WTC11 (cell line): ENCODE data around the gene CPT2. TPM values are rescaled to one million over a fixed set of nuclear protein-coding genes. Genes with fewer than 3 reads are reported as not detected.

Experiments used
- ATAC-seq: fragments of 200-7000 bp; cut with Tn5 transposase; 2 replicates; pipeline ENCODE4 v1.10.0; 2021; ENCODE audit warnings: mild to moderate bottlenecking, moderate library complexity
- CTCF ChIA-PET: fragments of 300-600 bp; sonication (Branson Sonifier 250); formaldehyde crosslinking; loops from one replicate; lab custom pipeline; 2021; ENCODE audit warnings: antibody characterized with exemption; lab: Charles Lee
- POLR2A ChIA-PET: fragments of 350-600 bp; sonication (Branson Sonifier 250); formaldehyde crosslinking; loops from one replicate; lab custom pipeline; 2021; ENCODE audit warnings: antibody characterized with exemption; lab: Charles Lee
- DNase-seq: peaks from one replicate; pipeline ENCODE4 v3.0.0; 2021; ENCODE audit warnings: low spot score
- H3K27ac Mint-ChIP-seq: 2 replicates; pipeline ENCODE4 v1.8.0; 2021; ENCODE audit warnings: mixed read lengths
- H3K27me3 Mint-ChIP-seq: 2 replicates; pipeline ENCODE4 v1.8.0; 2021; ENCODE audit warnings: low read depth, mild to moderate bottlenecking, moderate library complexity, mixed read lengths
- H3K36me3 Mint-ChIP-seq: 2 replicates; pipeline ENCODE4 v1.8.0; 2021; ENCODE audit warnings: mixed read lengths
- H3K4me1 Mint-ChIP-seq: 2 replicates; pipeline ENCODE4 v1.8.0; 2022; ENCODE audit warnings: mixed read lengths
- H3K4me3 Mint-ChIP-seq: 2 replicates; pipeline ENCODE4 v1.8.0; 2021; ENCODE audit warnings: mild to moderate bottlenecking, moderate library complexity, mixed read lengths
- H3K9me3 Mint-ChIP-seq: 2 replicates; pipeline ENCODE4 v1.8.0; 2021; ENCODE audit warnings: mixed read lengths
- ELF4 ChIP-seq: sonication (generic); formaldehyde crosslinking; IDR thresholded peaks from 2 replicates; pipeline ENCODE4 v1.8.1; 2022; ENCODE audit warnings: low read depth, mild to moderate bottlenecking, moderate library complexity, missing genetic modification reagents
- FOXJ3 ChIP-seq: sonication (generic); formaldehyde crosslinking; IDR thresholded peaks from 2 replicates; pipeline ENCODE4 v1.9.0; 2021; ENCODE audit warnings: missing genetic modification reagents, mild to moderate bottlenecking, borderline replicate concordance
- GTF2I ChIP-seq: fragments of 250-450 bp; sonication (Bioruptor Pico); conservative IDR thresholded peaks from 2 replicates; pipeline ENCODE4 v1.4.0; 2021; ENCODE audit warnings: mild to moderate bottlenecking
- IRF2 ChIP-seq: sonication (generic); formaldehyde crosslinking; IDR thresholded peaks from 2 replicates; pipeline ENCODE4 v1.8.0; 2022; ENCODE audit warnings: low read depth, missing genetic modification reagents, borderline replicate concordance
- MYBL2 ChIP-seq: sonication (generic); formaldehyde crosslinking; IDR thresholded peaks from 2 replicates; pipeline ENCODE4 v1.8.1; 2023; ENCODE audit warnings: mild to moderate bottlenecking, moderate library complexity, missing genetic modification reagents
- RORB ChIP-seq: fragments of 250-450 bp; sonication (Bioruptor Pico); IDR thresholded peaks from 2 replicates; pipeline ENCODE4 v1.9.0; 2021; ENCODE audit warnings: mild to moderate bottlenecking
- SMAD4 ChIP-seq: sonication (generic); formaldehyde crosslinking; IDR thresholded peaks from 2 replicates; pipeline ENCODE4 v1.8.0; 2022; ENCODE audit warnings: mild to moderate bottlenecking, missing genetic modification reagents
- TP53 ChIP-seq: sonication (generic); formaldehyde crosslinking; IDR thresholded peaks from 2 replicates; pipeline ENCODE4 v1.8.1; 2023; ENCODE audit warnings: mild to moderate bottlenecking, missing genetic modification reagents
- ZNF138 ChIP-seq: sonication (generic); formaldehyde crosslinking; conservative IDR thresholded peaks from 2 replicates; pipeline ENCODE4 v1.8.1; 2022; ENCODE audit warnings: mild to moderate bottlenecking, moderate library complexity, missing genetic modification reagents
- ZNF263 ChIP-seq: sonication (generic); formaldehyde crosslinking; IDR thresholded peaks from 2 replicates; pipeline ENCODE4 v1.8.1; 2022; ENCODE audit warnings: low read depth, mild to moderate bottlenecking, moderate library complexity, missing genetic modification reagents
- ZNF317 ChIP-seq: sonication (generic); formaldehyde crosslinking; IDR thresholded peaks from 2 replicates; pipeline ENCODE4 v1.8.1; 2023; ENCODE audit warnings: low read depth, mild to moderate bottlenecking, moderate library complexity, missing genetic modification reagents, borderline replicate concordance
- ZNF396 ChIP-seq: fragments of 250-450 bp; sonication (Bioruptor Pico); IDR thresholded peaks from 2 replicates; pipeline ENCODE4 v1.8.0; 2021; ENCODE audit warnings: mild to moderate bottlenecking, moderate library complexity, borderline replicate concordance
- total RNA-seq: library from RNA; stranded (reverse); gene quantifications from 3 replicates; pipeline ENCODE4 v1.2.3, GENCODE V29; 2021
- TF ChIP-seq, protein P1 (sequence below): sonication (generic); formaldehyde crosslinking; IDR thresholded peaks from 2 replicates; pipeline ENCODE4 v1.8.1; 2023; ENCODE audit warnings: mild to moderate bottlenecking, missing genetic modification reagents, borderline replicate concordance
- TF ChIP-seq, protein P2 (sequence below): fragments of 250-450 bp; sonication (Bioruptor Pico); IDR thresholded peaks from 2 replicates; pipeline ENCODE4 v1.9.0; 2021; ENCODE audit warnings: mild to moderate bottlenecking, borderline replicate concordance
- TF ChIP-seq, protein P3 (sequence below): fragments of 250-450 bp; sonication (Bioruptor Pico); IDR thresholded peaks from 2 replicates; pipeline ENCODE4 v2.1.2; 2022; ENCODE audit warnings: mild to moderate bottlenecking, moderate library complexity
- TF ChIP-seq, protein P4 (sequence below): sonication (generic); formaldehyde crosslinking; IDR thresholded peaks from 2 replicates; pipeline ENCODE4 v1.8.1; 2022; ENCODE audit warnings: missing genetic modification reagents, borderline replicate concordance
- TF ChIP-seq, protein P5 (sequence below): fragments of 250-450 bp; sonication (Bioruptor Pico); IDR thresholded peaks from 2 replicates; pipeline ENCODE4 v1.9.0; 2021; ENCODE audit warnings: mild to moderate bottlenecking
- TF ChIP-seq, protein P6 (sequence below): sonication (generic); formaldehyde crosslinking; conservative IDR thresholded peaks from 2 replicates; pipeline ENCODE4 v1.8.1; 2023; ENCODE audit warnings: mild to moderate bottlenecking, low read depth, missing genetic modification reagents, moderate library complexity
- TF ChIP-seq, protein P7 (sequence below): fragments of 250-450 bp; sonication (Bioruptor Pico); IDR thresholded peaks from 2 replicates; pipeline ENCODE4 v1.9.0; 2021; ENCODE audit warnings: moderate library complexity, mild to moderate bottlenecking, inconsistent platforms, borderline replicate concordance
- TF ChIP-seq, protein P8 (sequence below): sonication (generic); formaldehyde crosslinking; IDR thresholded peaks from 2 replicates; pipeline ENCODE4 v1.8.1; 2022; ENCODE audit warnings: mild to moderate bottlenecking, missing genetic modification reagents, moderate library complexity, borderline replicate concordance

Gene CPT2
- total RNA-seq, 1 experiment from 2014 or later, result 33.7 TPM

DNA sequence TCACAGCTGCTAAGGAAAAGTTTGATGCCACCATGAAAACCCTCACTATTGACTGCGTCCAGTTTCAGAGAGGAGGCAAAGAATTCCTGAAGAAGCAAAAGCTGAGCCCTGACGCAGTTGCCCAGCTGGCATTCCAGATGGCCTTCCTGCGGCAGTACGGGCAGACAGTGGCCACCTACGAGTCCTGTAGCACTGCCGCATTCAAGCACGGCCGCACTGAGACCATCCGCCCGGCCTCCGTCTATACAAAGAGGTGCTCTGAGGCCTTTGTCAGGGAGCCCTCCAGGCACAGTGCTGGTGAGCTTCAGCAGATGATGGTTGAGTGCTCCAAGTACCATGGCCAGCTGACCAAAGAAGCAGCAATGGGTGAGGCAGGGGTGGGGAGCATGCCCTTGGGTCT is 14.3 kb downstream of the CPT2 start (continued):
- TF ChIP-seq ZNF138 (CRISPR knock-in tag), result no peak
- no peak for TF ChIP-seq ELF4
- TF ChIP-seq, protein P1, sequence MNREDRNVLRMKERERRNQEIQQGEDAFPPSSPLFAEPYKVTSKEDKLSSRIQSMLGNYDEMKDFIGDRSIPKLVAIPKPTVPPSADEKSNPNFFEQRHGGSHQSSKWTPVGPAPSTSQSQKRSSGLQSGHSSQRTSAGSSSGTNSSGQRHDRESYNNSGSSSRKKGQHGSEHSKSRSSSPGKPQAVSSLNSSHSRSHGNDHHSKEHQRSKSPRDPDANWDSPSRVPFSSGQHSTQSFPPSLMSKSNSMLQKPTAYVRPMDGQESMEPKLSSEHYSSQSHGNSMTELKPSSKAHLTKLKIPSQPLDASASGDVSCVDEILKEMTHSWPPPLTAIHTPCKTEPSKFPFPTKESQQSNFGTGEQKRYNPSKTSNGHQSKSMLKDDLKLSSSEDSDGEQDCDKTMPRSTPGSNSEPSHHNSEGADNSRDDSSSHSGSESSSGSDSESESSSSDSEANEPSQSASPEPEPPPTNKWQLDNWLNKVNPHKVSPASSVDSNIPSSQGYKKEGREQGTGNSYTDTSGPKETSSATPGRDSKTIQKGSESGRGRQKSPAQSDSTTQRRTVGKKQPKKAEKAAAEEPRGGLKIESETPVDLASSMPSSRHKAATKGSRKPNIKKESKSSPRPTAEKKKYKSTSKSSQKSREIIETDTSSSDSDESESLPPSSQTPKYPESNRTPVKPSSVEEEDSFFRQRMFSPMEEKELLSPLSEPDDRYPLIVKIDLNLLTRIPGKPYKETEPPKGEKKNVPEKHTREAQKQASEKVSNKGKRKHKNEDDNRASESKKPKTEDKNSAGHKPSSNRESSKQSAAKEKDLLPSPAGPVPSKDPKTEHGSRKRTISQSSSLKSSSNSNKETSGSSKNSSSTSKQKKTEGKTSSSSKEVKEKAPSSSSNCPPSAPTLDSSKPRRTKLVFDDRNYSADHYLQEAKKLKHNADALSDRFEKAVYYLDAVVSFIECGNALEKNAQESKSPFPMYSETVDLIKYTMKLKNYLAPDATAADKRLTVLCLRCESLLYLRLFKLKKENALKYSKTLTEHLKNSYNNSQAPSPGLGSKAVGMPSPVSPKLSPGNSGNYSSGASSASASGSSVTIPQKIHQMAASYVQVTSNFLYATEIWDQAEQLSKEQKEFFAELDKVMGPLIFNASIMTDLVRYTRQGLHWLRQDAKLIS, result no peak
- no peak for TF ChIP-seq IRF2 (CRISPR knock-in tag)
- TF ChIP-seq, protein P2, sequence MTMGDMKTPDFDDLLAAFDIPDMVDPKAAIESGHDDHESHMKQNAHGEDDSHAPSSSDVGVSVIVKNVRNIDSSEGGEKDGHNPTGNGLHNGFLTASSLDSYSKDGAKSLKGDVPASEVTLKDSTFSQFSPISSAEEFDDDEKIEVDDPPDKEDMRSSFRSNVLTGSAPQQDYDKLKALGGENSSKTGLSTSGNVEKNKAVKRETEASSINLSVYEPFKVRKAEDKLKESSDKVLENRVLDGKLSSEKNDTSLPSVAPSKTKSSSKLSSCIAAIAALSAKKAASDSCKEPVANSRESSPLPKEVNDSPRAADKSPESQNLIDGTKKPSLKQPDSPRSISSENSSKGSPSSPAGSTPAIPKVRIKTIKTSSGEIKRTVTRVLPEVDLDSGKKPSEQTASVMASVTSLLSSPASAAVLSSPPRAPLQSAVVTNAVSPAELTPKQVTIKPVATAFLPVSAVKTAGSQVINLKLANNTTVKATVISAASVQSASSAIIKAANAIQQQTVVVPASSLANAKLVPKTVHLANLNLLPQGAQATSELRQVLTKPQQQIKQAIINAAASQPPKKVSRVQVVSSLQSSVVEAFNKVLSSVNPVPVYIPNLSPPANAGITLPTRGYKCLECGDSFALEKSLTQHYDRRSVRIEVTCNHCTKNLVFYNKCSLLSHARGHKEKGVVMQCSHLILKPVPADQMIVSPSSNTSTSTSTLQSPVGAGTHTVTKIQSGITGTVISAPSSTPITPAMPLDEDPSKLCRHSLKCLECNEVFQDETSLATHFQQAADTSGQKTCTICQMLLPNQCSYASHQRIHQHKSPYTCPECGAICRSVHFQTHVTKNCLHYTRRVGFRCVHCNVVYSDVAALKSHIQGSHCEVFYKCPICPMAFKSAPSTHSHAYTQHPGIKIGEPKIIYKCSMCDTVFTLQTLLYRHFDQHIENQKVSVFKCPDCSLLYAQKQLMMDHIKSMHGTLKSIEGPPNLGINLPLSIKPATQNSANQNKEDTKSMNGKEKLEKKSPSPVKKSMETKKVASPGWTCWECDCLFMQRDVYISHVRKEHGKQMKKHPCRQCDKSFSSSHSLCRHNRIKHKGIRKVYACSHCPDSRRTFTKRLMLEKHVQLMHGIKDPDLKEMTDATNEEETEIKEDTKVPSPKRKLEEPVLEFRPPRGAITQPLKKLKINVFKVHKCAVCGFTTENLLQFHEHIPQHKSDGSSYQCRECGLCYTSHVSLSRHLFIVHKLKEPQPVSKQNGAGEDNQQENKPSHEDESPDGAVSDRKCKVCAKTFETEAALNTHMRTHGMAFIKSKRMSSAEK (CRISPR knock-in tag), result no peak
- TF ChIP-seq, protein P3, sequence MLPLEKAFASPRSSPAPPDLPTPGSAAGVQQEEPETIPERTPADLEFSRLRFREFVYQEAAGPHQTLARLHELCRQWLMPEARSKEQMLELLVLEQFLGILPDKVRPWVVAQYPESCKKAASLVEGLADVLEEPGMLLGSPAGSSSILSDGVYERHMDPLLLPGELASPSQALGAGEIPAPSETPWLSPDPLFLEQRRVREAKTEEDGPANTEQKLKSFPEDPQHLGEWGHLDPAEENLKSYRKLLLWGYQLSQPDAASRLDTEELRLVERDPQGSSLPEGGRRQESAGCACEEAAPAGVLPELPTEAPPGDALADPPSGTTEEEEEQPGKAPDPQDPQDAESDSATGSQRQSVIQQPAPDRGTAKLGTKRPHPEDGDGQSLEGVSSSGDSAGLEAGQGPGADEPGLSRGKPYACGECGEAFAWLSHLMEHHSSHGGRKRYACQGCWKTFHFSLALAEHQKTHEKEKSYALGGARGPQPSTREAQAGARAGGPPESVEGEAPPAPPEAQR, result no peak
- TF ChIP-seq, protein P4, sequence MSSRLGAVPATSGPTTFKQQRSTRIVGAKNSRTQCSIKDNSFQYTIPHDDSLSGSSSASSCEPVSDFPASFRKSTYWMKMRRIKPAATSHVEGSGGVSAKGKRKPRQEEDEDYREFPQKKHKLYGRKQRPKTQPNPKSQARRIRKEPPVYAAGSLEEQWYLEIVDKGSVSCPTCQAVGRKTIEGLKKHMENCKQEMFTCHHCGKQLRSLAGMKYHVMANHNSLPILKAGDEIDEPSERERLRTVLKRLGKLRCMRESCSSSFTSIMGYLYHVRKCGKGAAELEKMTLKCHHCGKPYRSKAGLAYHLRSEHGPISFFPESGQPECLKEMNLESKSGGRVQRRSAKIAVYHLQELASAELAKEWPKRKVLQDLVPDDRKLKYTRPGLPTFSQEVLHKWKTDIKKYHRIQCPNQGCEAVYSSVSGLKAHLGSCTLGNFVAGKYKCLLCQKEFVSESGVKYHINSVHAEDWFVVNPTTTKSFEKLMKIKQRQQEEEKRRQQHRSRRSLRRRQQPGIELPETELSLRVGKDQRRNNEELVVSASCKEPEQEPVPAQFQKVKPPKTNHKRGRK (CRISPR knock-in tag), result no peak
- no peak for TF ChIP-seq SMAD4 (CRISPR knock-in tag)
- TF ChIP-seq ZNF263 (CRISPR knock-in tag), result no peak
- no peak for TF ChIP-seq GTF2I (CRISPR knock-in tag)
- TF ChIP-seq ZNF396, result no peak

DNA sequence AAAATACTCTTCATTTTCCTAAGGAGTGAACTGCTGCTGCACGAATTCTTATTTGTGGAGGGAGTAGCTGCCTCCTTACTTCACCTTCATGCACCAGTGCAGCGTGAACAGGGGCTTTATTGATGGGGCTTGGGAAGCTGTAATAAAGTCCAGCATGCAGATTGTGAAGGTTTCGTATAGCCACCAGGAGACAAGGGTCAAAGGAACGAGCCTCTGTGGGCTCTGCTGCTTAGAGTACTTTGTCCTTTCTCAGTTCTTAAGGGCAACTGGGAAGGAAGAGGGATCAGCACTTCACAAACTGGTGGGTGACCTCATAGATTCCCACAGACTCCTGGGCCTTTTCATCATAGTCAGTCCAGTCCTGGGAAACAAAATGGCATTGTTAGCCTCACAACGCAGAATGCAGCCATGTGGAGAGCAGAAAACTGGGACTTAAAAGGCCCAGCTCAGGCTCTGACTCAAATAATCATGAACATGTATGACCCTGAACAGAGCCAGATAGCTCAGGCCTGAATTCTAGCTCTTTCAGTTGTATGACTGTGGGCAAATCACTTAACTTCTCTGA is 17.8 kb downstream of the CPT2 start:
- POLR2A ChIA-PET, result no interaction called here
- CTCF ChIA-PET, result no interaction called here
- peaks cover 31% of the 10 kb centered on the region for H3K36me3 Mint-ChIP-seq
- TF ChIP-seq TP53 (CRISPR knock-in tag) (no peak), RORB (no peak), ZNF317 (CRISPR knock-in tag) (no peak), ZNF396 (no peak), FOXJ3 (CRISPR knock-in tag) (no peak), MYBL2 (no peak)
- TF ChIP-seq, protein P5, sequence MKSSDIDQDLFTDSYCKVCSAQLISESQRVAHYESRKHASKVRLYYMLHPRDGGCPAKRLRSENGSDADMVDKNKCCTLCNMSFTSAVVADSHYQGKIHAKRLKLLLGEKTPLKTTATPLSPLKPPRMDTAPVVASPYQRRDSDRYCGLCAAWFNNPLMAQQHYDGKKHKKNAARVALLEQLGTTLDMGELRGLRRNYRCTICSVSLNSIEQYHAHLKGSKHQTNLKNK (CRISPR knock-in tag), result no peak
- TF ChIP-seq, protein P6, sequence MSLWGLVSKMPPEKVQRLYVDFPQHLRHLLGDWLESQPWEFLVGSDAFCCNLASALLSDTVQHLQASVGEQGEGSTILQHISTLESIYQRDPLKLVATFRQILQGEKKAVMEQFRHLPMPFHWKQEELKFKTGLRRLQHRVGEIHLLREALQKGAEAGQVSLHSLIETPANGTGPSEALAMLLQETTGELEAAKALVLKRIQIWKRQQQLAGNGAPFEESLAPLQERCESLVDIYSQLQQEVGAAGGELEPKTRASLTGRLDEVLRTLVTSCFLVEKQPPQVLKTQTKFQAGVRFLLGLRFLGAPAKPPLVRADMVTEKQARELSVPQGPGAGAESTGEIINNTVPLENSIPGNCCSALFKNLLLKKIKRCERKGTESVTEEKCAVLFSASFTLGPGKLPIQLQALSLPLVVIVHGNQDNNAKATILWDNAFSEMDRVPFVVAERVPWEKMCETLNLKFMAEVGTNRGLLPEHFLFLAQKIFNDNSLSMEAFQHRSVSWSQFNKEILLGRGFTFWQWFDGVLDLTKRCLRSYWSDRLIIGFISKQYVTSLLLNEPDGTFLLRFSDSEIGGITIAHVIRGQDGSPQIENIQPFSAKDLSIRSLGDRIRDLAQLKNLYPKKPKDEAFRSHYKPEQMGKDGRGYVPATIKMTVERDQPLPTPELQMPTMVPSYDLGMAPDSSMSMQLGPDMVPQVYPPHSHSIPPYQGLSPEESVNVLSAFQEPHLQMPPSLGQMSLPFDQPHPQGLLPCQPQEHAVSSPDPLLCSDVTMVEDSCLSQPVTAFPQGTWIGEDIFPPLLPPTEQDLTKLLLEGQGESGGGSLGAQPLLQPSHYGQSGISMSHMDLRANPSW (CRISPR knock-in tag), result no peak
- TF ChIP-seq, protein P7, sequence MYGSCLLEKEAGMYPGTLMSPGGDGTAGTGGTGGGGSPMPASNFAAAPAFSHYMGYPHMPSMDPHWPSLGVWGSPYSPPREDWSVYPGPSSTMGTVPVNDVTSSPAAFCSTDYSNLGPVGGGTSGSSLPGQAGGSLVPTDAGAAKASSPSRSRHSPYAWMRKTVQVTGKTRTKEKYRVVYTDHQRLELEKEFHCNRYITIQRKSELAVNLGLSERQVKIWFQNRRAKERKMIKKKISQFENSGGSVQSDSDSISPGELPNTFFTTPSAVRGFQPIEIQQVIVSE (CRISPR knock-in tag), result no peak
- TF ChIP-seq, protein P8, sequence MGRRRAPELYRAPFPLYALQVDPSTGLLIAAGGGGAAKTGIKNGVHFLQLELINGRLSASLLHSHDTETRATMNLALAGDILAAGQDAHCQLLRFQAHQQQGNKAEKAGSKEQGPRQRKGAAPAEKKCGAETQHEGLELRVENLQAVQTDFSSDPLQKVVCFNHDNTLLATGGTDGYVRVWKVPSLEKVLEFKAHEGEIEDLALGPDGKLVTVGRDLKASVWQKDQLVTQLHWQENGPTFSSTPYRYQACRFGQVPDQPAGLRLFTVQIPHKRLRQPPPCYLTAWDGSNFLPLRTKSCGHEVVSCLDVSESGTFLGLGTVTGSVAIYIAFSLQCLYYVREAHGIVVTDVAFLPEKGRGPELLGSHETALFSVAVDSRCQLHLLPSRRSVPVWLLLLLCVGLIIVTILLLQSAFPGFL (CRISPR knock-in tag), result no peak

More for the DNA sequence above, 17.8 kb downstream of the CPT2 start:
- DNase-seq (no peak), ATAC-seq (no peak)
- H3K27ac Mint-ChIP-seq, result no peak overlapping the region
- H3K9me3 Mint-ChIP-seq, result no peaks in the 10 kb centered on the region
- H3K4me3 Mint-ChIP-seq, result no peak overlapping the region
- H3K4me1 Mint-ChIP-seq, result peaks cover 3% of the 10 kb centered on the region
- no peaks in the 10 kb centered on the region for H3K27me3 Mint-ChIP-seq
